GM19193 (cell line): ENCODE measurements around the gene F13A1.

ENCODE experiments used
- POLR2A ChIP-seq: IDR thresholded peaks from 4 replicates; pipeline ENCODE4 v1.6.1; 2011; ENCODE audit not compliant: insufficient read depth, insufficient read length; ENCODE audit errors: extremely low read depth

Gene F13A1

DNA sequence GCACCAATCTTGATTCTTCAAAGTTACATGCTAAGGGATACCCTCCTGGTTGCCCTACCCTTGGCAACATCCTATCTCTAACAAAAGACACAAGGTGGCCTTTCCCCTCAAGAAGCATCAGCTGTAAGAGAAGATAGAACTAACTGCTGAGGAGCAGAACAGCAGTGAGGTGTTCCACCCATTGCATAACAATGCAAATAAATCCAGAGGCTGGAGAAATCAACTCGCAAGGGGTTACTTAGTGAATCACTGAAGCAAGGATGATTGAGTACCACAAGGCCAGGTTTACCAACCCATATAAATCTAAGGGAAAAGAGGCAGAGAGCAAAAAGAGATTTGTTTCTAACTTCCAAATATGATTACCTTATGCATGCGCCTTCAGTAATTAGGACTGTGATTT lies 36.7 kb downstream of the F13A1 start:
- no peak for TF ChIP-seq POLR2A

DNA sequence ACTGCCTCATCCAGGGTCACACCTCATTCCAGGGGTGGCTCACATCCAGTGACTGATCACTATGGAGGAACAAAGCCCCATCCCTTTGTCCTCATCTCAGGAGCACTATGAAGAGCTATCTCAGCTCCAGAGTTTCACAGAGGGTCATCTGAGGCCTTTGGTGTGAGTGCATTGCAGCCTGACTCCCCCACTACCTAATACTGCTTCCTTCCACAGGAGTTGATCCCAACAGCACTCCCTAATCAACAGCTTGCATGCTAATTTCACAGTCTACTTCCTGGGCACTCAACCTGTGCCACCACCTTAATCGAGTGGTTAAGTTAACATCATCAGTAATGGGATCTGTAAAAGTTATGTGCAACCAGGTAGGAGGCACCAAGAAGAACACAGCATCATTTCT lies 37.7 kb downstream of the F13A1 start:
- TF ChIP-seq POLR2A, result no peak

DNA sequence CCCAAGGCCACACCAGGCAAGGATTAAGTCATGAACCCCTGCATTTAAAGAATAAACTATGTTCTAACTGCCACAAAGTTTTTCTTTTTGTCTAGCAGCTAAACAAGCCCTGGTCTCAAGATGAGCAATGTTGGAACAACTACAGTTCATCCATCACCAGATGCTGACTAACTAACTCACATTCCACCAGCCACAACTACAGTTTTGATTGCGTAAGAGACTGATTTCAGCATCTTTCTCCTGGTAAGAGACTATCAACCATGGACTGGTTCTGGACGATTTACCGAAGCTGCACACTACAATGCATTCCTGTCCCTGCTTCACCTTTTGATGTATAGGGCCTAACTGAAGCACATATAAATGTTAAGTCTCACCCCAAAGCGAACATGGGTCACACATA lies 43.0 kb downstream of the F13A1 start:
- no peak for TF ChIP-seq POLR2A

DNA sequence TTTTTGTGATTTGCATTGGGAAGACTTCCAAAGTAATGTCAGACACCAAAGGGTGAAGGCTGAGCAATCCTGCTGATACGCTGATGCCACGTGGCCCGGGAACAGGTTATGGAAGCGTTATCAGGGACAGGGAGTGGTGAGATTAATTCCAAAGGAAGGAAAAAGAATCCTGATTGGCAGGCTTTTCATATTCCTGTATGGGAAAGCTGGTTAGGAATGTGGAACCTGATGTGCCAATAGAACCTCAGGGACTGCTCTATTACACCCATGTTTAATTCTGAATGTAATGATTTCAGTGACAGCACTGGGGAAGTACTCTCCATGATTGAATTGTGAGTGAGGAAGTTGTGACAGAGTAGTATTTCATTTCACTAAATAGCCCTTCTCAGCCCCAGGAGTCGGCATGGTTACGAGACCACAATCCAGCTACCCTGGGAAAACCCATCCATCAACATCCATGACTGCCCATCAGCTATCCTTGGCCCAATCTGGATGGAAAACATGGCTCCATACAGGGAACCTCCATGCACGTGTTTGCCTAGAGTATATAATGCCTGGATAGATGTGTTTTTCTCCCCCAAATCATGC lies 49.4 kb downstream of the F13A1 start:
- TF ChIP-seq POLR2A, result no peak

DNA sequence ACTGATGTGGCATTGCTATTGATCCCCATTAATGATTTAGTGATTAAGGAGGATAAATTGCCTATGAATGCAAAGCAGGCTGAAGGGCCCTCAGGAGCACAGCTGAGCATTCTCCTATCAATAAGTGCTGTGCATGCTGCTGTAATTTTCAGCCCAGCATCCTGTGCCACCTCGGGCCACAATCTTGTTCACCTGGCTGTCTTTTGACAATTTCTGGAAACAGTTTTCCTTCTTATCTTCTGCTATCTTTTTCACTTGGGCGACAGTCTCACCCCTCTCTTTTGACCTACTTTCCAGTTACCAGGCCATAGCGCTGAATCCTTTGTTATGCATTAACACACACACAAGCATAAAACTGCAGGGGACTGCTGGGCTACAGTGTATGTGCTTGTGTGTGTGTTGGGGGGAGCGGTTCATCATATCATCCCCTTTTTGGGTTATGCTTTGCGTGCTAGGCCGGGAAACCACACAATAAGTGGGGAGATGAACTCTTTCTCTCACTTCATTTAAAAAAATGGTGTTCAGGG lies 60.2 kb downstream of the F13A1 start:
- TF ChIP-seq POLR2A, result no peak

DNA sequence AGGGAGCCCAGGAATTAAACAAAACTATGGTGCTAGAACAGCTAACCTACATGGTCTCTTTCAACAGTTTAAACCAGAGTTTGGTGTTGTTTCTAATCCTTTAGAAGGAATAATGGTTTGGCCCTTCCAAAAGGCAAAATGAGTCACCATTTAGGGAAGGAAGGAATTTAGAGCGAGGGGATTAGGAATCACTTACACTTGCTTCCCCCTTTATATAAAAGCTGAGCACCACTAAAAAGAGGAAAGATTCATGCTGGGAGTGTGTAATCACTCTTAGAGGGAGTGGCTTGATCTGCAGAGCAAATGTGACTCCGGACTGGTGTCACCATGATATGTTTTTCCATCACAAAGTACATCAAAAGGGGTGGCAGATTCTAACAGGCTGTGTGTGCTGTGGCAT lies 63.6 kb downstream of the F13A1 start:
- TF ChIP-seq POLR2A, result no peak

DNA sequence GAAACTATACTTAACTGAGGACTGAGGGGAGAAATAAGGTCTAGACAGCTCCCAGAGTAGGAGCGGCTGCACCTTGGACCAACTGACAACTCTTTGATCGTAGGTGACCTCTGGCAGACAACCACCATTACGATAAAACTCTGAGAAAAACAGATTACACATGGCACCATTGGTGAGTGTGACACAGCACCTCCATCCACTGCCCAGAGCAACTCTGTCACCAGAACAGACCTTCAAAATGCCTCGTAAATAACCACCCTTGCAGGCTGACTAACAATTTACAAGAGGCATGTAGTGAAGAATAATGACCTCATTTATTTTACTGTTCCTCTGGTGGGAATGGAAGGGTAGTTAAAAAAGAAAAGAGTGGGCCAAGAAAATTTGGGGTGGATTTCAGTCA lies 64.2 kb downstream of the F13A1 start:
- TF ChIP-seq POLR2A, result no peak

DNA sequence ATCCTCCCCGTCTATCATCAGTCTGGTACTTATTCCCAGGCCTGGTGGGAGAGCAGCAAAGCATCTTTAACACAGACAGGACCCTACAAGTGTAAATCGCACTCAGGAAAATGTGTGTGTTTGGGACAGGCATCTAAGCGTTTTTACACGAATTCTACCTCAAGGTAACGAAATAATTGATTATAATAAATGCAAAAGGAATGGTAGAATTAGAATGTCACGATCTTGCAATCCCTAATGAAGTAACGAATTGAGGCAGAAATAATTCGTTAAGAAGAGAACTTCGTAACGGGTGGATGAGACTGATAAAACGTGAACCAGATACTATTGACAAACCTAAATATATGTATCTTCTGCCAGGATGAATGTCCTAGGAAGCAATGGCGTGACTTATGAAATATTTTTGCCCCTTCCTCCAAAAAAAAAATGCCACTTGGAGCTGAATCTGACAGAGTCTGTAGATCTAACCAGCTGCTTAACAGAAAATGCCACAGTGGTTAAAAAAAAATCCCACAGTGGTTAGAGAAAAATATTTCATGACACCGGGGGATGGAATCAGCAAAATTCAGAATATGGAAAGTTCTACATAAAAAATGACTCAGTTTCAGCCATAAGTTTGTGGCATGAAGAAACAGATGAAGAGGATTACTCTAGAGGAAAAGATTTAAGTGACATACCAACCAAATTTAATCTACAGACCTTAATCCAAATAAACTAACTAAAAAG lies 68.7 kb downstream of the F13A1 start:
- TF ChIP-seq POLR2A, result no peak

DNA sequence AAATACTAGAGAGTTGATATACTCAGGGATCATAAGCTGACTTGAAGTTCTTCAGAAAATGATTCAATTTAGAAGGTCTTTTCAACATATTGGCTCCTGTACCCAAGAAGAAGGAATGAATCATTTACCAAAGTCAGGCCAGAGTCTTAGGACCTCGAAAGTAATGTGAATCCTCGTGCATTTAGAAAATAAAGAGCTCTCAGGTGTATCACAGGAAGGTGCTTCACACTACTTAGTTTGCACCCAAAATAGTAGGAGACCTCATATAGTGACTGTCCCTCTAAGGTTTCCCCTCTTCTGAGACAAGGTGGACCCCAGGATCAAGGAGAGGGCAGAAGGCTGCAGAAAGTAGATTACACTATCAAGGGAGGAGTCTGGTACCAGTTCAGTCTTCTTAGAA lies 71.8 kb downstream of the F13A1 start:
- no peak for TF ChIP-seq POLR2A

DNA sequence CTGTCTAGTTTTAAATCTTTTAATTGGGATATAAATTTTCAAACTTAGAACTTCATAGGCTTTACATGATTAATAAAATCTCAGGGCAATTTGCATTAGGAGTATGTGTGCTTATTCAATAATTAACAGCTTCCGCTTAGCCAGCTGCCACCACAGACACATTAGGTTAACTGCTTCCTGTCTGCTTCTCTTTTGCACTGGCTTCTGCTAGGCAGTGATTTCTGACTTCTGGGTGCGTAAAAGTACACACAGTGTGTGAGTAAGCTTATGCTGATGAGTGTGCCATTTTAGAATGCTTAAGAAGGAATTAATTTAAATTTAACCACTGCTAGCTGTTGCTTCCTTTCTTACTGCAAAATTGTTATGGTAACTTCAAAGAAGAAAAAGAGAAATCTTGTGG lies 73.9 kb downstream of the F13A1 start:
- TF ChIP-seq POLR2A, result no peak

DNA sequence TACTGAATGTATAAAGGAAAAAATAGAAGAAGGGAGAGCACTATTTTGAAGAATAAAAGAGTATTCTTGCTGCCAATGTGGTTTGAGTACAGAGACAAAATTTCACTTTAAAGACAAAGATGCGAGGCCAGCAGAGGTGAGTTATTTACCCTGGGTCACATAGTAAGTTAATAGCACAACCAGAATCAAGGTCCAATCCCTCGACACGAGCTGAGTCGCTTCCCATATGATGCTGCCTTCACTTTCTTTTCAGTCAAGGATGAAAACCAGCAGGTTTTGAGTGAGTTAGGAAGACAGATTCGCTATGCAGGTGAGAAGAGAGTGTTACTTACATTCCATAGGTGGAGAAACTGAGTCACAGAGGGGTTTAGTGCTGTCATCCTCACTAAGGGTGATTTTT lies 75.8 kb downstream of the F13A1 start:
- TF ChIP-seq POLR2A, result no peak

DNA sequence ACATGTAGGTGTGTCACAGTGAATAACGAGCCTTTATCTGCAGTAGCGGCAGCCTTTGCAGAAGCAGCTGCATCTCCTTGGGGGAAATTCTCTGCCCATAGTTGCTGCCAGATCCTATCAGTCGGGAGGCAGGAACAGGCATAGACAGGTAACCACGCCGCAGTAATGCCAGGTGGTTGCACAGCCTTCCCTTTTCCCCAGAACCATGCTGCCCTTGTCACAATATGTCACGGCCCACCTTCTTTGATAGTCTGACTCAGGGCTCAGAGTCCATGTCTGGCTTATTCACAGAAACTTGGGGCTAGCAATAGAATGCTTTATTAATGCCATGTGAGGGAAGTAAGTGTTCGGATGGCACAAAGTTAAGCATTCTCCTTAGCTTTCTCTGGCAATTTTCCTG lies 76.6 kb downstream of the F13A1 start:
- TF ChIP-seq POLR2A, result no peak

DNA sequence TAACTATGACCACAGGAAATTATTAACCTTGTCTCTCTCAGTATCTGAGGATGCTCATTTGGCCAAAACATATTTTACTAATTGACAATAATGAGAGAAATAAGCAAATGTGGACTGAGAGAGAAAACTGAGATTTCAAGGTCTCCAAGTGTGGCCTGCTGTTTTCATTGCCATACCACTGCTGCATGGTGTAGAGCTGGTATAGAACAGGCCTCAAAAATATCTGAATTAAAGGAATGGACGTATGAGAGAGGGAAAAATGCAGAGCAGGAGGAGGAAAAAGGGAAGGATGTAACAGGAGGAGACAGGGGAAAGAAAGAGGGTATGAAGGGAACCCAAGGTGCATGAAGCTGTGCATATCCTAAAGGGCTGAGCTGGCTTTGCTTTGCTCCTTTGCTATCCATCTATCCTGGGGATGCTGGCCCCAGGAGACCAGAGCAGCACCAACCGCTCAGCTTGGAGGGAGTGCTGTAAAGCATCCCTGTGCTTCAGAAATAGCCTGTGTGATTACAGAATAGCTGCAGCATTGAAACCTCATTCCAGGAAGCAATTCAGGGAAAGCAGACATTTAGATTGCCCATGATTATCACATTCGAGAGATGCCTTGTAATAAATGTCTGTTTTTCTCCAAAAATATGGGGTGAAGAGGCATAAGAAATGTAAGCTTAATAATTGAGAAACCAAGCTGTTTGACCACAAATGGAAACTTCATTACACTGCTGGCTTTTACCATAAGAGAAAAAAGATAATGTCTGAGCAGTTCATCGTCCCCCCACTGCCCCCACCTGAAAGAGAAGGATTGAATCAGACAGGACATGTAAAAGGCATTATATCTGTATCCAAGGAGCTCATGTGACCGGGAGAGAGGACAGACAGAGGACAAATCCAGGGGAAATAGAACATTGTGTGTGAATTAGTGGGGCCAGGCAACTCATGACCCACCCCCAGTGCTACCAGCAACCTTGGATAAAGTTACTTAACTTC lies 80.6 kb downstream of the F13A1 start:
- no peak for TF ChIP-seq POLR2A

DNA sequence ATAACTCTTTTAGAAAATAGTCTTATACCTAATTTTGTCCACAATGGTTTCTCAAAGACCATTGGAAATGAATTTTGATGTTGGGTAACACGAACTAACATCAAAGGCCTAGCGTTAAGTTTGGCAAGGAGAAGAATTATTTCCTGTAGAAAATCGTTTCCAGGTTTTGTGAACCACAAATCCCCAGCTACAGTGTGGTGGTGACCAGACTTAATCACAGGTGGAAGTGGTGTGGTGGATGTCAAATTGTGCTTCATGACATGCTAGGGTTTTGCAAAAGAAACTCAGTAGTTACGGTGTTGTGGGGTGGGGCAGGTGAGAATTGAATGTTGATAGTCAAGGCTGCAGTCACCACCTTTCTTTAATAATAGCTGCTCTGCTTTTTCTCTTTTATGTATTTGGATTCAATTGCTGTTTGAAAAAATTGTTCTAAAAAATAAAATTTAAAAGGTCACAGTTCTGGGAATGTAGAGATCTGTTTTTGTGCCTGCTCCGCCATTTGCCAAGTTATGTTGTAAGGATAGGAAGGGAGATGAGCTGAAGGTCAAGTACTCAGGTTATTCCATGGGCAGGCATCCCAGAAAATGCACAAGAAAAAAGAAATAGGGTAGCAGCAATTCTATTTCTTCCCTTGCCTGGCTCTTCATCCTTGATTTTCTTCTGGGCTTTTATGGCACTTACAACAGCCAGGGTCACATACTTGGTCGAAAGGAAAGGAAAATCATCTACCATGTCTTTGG lies 83.6 kb downstream of the F13A1 start:
- TF ChIP-seq POLR2A, result no peak

DNA sequence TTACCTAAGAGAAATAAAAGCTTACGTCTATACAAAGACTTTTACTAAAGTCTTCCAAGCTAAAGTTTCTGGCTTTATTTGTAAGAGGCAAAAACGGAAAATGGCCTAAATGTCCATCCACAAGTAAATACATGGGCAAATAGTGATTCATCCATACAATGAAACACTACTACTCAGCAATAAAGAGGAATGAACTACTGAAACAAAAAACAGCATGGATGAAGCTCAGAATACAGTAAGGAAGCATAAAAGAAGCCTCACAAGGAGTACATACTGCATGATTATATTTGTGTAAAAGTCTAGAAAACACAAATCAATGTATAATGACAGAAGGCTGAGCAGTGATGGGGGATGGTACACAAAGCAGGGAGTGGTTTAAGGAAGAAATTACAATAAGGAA lies 84.7 kb downstream of the F13A1 start:
- no peak for TF ChIP-seq POLR2A
